GM13976 (cell line): ENCODE results near the gene RHOT2.

Experiments used
- DNase-seq: peaks from one replicate; pipeline ENCODE4 v3.0.0; 2012; ENCODE audit warnings: low spot score
- in situ Hi-C: fragments of 300-500 bp; cut with MboI; formaldehyde crosslinking; loops from one replicate; pipeline ENCODE4 v1.12.0; 2022; ENCODE audit warnings: low sequenced_read_pairs, mixed read lengths, inconsistent platforms; ENCODE audit not compliant: unreplicated experiment
- TF ChIP-seq, protein P1 (sequence below): IDR thresholded peaks from 2 replicates; pipeline ENCODE4 v1.5.1; 2012; ENCODE audit warnings: borderline replicate concordance, mild to moderate bottlenecking; ENCODE audit not compliant: insufficient read depth; ENCODE audit errors: extremely low read depth, missing control alignments, control extremely low read depth

The RHOT2 gene

DNA sequence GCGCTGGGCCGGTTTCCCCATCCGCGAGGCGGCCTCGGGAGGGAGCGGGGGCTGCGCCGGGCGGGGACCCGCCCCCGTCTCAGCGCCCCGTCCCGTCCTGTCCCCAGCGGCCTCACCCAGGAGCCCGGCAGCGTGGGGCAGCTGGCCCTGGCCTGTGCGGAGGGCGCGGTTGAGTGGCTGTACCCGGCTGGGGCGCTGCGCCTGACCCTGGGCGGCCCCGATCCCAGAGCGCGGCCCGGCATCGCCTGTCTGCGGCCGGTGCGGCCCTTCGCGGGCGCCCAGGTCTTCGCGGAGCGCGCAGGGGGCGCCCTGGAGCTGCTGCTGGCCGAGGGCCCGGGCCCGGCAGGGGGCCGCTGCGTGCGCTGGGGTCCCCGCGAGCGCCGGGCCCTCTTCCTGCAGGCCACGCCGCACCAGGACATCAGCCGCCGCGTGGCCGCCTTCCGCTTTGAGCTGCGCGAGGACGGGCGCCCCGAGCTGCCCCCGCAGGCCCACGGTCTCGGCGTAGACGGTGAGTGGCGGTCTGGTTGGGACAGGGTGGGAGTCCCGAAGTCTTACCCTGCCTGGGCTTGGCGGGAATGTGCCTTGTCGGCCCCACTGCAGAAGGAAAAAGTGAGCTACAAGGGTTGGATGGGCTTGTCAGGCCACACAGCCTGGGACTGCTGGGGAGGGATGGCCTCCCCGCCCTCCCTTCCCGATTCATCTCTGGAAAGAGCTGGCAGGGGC is 47.7 kb downstream of the RHOT2 start:
- TF ChIP-seq, protein P1, sequence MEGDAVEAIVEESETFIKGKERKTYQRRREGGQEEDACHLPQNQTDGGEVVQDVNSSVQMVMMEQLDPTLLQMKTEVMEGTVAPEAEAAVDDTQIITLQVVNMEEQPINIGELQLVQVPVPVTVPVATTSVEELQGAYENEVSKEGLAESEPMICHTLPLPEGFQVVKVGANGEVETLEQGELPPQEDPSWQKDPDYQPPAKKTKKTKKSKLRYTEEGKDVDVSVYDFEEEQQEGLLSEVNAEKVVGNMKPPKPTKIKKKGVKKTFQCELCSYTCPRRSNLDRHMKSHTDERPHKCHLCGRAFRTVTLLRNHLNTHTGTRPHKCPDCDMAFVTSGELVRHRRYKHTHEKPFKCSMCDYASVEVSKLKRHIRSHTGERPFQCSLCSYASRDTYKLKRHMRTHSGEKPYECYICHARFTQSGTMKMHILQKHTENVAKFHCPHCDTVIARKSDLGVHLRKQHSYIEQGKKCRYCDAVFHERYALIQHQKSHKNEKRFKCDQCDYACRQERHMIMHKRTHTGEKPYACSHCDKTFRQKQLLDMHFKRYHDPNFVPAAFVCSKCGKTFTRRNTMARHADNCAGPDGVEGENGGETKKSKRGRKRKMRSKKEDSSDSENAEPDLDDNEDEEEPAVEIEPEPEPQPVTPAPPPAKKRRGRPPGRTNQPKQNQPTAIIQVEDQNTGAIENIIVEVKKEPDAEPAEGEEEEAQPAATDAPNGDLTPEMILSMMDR: peak; percentile 33
- peak; percentile 63 for DNase-seq
- in situ Hi-C loops: no loop called here

DNA sequence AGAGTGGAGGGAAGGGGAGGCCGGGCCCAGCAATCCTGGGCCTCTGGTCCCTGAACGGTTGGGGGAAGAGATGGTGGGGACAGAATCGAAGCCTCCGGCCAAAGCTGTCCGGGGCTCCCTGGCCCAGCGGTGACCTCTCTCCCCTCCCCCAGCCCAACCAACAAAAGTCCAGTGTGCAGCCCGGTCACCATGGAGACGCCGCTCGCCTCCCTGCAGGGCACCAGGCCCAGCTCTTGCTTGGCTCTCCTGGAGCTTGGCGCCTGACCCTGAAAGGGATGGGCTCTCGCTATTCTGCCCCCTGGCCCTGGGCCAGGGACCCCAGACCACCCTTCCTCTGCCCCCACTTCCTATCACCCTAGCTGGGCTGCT is 48.3 kb downstream of the RHOT2 start:
- in situ Hi-C loops: no loop called here
- DNase-seq: no peak
- TF ChIP-seq, protein P1: no peak

DNA sequence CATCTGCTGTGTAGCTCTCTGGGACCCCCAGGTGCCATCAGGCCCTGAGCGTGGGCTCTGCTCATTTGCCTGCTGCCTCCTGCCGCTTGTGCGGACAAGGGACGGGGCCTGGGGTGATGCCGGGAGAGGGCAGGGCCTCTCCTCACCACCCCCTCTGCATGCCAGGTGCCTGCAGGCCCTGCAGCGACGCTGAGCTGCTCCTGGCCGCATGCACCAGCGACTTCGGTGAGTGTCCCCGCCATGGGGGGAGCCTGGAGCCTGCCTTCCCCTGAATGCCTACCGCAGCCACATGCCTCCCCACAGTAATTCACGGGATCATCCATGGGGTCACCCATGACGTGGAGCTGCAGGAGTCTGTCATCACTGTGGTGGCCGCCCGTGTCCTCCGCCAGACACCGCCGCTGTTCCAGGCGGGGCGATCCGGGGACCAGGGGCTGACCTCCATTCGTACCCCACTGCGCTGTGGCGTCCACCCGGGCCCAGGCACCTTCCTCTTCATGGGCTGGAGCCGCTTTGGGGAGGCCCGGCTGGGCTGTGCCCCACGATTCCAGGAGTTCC is 48.9 kb downstream of the RHOT2 start:
- in situ Hi-C loops: no loop called here
- no peak for DNase-seq
- TF ChIP-seq, protein P1: no peak

DNA sequence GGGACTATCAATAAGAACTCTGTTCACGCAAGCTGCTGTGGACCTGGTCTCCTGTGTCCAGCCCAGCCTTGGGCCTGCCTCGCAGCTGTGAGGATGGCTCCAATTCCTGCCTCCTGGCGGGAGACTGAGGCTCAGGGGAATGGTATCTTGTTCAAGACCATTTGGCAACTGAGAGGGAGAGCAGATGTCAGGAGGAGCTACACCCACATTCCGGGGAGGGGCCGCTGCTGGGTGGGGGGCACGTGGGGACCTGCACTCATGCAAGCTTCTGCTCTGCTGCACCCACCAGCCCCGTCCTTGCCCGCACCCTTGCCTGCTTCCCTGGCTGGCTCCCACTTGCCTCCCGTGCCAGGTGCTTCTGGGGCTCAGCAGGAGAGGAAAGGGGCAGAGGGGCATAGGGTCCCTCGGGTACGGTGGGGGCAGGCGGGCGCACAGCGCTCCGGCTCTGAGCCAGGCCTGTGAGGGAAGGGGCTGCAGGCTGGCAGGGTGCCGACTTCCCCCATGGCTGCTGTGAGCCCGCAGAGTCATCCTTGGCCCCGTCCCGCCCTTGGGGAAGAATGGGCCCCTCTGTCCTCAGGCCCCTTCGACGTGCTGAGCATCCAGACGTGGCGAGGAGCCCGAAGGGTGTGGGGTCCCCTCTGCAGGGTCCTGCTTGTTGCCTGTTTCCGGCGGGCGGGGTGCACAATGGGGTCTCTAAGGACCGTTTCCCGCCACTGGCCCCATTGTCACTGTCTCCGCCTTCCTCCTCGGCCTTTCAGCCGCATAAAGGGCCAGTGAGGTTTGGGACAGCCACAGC is 49.7 kb downstream of the RHOT2 start:
- TF ChIP-seq, protein P1: no peak
- DNase-seq: no peak
- in situ Hi-C loops: no loop called here

DNA sequence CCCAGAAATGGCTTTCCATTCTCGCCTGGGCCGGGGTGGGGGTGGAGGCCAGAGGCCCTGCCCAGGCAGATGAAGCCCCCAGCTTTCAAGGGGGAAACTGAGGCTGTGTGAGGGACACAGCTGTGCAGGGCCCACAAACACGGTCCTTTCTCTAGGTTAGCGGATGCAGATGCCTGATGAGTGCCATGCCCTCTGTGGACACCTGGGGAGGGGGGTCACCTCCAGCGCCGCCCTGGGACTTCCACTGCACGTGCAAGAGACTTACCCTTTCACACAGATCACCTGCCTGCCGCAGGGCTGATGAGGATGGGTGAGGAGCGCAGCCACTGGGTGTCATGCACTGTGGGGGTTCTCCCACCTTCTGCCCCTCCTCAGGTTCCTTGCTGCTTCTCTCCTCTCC is 50.5 kb downstream of the RHOT2 start:
- in situ Hi-C loops: no loop called here
- no peak for DNase-seq
- TF ChIP-seq, protein P1: no peak

DNA sequence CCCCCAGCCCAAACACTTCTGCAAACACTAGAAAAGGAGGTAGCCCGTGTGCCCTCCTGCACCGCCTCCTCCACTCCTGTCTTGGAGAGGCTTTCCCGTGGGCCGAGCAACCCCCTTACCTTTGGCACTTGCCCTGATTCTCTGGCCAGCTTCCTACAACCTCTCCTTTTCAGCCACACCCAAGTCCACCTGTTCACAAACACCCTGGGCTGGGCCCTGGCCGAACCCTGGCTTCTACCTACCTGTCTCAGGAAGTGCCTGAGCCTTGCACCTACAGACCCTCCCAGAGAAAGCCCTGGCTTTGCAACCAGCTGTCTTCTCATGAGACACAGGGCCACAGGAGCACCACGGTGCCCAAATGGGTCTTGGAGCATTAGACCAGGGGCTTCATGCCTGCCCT is 51.0 kb downstream of the RHOT2 start:
- TF ChIP-seq, protein P1: no peak
- DNase-seq: no peak
- in situ Hi-C loops: no loop called here
